SK-N-SH (cell line): ENCODE measurements around the gene PSEN2.

ENCODE experiments used
- RAD21 ChIP-seq: IDR thresholded peaks from 2 replicates; pipeline ENCODE4 v1.6.1; 2012; ENCODE audit warnings: mild to moderate bottlenecking, low read length
- TF ChIP-seq, protein P1 (sequence below): fragments of 200-600 bp; sonication (generic); IDR thresholded peaks from 2 replicates; pipeline ENCODE4 v1.6.1; 2017; ENCODE audit warnings: antibody characterized with exemption, mild to moderate bottlenecking, moderate library complexity

- TF ChIP-seq, protein P1, sequence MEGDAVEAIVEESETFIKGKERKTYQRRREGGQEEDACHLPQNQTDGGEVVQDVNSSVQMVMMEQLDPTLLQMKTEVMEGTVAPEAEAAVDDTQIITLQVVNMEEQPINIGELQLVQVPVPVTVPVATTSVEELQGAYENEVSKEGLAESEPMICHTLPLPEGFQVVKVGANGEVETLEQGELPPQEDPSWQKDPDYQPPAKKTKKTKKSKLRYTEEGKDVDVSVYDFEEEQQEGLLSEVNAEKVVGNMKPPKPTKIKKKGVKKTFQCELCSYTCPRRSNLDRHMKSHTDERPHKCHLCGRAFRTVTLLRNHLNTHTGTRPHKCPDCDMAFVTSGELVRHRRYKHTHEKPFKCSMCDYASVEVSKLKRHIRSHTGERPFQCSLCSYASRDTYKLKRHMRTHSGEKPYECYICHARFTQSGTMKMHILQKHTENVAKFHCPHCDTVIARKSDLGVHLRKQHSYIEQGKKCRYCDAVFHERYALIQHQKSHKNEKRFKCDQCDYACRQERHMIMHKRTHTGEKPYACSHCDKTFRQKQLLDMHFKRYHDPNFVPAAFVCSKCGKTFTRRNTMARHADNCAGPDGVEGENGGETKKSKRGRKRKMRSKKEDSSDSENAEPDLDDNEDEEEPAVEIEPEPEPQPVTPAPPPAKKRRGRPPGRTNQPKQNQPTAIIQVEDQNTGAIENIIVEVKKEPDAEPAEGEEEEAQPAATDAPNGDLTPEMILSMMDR: no peak
- no peak for TF ChIP-seq RAD21
Measured at GRCh38 chr1:226872437-226872836, 2.0 kb downstream of the PSEN2 start.
